ENCODE data around the gene NT5DC4.

Gene NT5DC4

DNA sequence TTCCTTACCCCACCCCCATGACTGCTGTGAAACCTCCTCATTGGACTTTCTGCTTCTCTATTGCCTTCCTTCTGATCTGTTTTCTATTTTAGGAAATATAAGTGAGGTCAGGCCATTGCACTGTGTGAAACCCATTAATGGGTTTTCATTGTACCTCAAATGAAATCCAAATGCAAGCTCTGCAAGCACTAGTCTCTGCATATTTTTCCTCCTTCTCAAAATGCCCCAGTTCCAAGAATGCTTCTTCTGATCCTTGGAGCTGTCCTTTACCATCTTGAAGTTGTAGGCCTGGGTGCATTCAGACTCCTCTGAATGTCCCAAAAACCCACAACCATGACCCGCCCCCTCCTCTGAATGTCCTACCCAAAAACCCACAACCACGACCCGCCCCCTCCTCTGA is 55.3 kb downstream of the NT5DC4 start:
- in situ Hi-C loops (cut with MboI; ENCODE audit: low sequenced_read_pairs): no loop called here

GRCh38 chr2:112777036-112777435 is 56.2 kb downstream of the NT5DC4 start:
- in situ Hi-C loops (cut with MboI; ENCODE audit: low sequenced_read_pairs): no loop called here

- in situ Hi-C loops (cut with MboI; ENCODE audit: low sequenced_read_pairs): no loop called here
These were observed 58.8 kb downstream of the NT5DC4 start for GRCh38 chr2:112779598-112779997.

DNA sequence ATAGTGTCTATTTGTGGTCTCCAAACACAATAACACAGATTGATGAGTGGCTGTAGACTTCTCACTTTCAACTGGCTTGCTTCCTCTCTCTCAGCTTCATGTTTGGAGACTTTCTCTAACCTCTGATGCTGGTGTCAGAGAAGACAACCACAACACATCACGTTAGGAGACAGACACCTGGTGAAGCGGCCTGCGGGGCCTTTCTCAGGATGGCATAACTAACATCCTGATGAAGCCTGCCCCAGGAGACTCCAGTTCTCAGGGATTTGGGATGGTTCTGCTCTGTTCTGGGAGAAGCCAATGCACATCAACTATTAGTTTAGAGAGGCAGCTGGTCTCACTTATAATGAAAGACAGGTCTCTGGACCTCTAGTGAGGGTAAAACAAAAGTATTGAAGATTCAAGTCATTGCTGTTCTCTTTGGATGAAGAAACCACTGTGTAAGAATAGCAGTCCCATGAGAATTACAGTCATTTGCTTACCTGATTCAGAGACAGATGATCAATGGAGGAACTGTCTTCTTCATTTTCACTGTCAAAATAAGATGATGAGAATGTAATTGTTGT is 61.5 kb downstream of the NT5DC4 start:
- in situ Hi-C loops (cut with MboI; ENCODE audit: low sequenced_read_pairs): no loop called here

DNA sequence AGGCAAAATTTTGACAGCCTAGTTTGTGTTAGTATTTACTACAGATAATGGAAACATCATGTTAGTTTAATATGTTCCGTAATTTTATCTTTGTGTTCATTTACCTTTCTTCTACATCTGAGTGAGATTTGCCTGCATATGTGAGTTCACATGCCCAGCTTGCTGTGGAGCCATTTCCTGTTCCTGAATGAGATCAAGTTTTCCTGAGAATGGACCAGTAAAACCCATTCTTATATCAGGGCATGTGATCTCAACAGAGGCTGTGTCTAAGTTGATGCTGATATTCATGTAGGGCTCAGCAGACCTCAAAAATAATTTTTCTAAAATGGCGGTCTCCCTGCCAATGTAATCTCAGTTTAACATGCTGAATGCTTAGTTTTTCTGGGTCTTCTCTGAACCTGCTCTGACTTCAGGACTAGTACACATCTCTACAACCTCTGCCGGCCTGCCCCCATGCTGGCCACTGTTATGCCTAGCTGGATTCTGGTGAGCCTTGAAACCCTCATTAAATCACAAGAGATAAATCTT is 62.4 kb downstream of the NT5DC4 start:
- in situ Hi-C loops (cut with MboI; ENCODE audit: low sequenced_read_pairs): no loop called here

DNA sequence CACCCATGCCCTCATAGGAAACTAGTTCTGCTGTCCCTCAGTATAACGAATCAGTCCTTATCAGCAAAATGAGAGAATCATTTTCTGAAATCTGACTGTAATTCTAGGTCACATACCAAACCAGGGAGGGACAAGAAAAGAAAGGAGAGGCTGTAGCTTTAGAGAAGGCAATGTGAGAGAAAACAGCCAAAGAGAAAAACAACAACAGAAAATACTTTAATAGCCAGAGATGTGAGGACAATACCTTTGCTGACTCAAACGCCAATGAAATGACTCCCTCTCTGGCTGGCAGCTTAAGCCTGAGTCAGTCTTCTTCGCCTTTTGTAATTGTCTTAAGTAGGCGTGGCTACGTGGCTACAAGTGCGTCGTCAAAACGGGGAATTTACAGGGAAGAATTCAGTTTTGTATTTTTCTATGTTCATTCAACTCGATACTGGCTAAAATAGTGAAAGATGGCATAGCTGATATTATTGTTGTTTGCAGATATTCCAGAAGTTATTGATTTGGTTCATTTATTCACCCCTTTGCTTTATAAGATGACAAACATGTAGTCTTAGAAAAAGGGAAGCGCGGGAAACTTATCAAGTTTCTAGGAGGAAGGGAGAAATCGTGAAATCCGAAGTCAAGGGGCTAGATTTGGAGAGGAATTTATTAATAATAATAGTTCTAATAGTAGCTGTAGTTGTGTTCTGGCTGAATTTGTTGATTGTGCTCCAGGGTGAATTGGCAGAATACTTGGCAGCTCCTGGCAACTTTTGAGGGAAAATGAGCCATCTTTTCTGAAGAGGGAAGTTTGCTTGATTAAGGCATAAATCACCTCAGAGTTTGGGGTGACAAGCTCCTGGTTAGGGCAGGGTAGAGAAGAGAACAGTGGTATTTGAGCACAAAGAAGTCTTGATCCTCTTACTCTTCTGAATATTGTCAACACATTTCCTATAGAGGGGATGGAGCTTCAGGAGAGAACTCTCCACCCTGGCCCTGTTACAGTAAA is 63.7 kb downstream of the NT5DC4 start, which contains the start of gene IL1A:
Gene IL1A (minus strand): TSS at position 295 of the 991 bp plus-strand sequence. CDS start 723 bp downstream, outside the sequence.
- in situ Hi-C loops (cut with MboI; ENCODE audit: low sequenced_read_pairs): no loop called here

DNA sequence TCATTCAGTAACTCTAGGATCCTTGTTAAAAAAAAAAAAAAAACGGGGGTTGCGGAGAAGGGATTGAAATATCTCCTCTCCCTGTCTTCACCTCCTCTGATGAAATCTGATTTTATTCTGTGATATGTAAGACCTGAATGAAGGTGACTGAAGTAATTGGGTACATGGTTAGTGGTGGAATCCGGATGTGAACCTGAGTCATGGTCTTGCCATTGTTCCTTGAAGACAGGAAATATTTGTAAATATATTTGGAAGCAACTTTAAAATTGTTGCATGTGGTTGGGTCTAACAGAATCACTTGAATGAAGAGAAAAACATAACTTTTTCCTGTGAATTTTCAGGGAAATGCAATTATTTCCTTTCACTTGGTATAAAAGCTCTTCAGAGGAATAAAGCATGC is 66.5 kb downstream of the NT5DC4 start:
- in situ Hi-C loops (cut with MboI; ENCODE audit: low sequenced_read_pairs): no loop called here

GRCh38 chr2:112787729-112788393 is 67.0 kb downstream of the NT5DC4 start:
- in situ Hi-C loops (cut with MboI; ENCODE audit: low sequenced_read_pairs): no loop called here

DNA sequence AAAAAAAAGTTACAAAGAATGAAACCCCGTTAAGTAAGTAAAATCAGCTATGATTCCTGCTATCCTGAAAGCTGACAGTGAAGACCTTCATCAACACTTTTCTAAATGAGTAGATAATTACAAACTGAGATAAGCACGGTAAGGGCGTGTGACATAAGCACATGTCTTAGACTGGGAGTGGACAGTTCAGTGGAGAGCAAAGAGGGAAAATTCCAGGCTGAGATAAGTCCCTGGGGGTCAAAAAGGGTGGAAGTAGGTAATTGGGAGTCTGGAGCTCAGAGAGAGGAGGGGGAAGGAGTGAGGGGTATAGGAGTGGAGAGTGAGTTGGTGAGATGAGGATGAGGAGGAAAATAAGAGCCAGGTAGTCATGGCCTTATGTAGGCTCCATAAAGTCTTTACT is 67.8 kb downstream of the NT5DC4 start:
- in situ Hi-C loops (cut with MboI; ENCODE audit: low sequenced_read_pairs): no loop called here
